Activated CD4-positive, alpha-beta T cell treated with anti-CD3 and anti-CD28 coated beads for 1 hour (primary cell): ENCODE data around the gene PAGE2B.
"Not testable (repeated sequence)": the region's sequence is repeated elsewhere in the genome, so short reads cannot be mapped to it uniquely, and the experiment has no call there.

ENCODE experiments used
- DNase-seq: peaks from one replicate; pipeline ENCODE4 v3.0.0-alpha.2; 2020

PAGE2B gene

DNA sequence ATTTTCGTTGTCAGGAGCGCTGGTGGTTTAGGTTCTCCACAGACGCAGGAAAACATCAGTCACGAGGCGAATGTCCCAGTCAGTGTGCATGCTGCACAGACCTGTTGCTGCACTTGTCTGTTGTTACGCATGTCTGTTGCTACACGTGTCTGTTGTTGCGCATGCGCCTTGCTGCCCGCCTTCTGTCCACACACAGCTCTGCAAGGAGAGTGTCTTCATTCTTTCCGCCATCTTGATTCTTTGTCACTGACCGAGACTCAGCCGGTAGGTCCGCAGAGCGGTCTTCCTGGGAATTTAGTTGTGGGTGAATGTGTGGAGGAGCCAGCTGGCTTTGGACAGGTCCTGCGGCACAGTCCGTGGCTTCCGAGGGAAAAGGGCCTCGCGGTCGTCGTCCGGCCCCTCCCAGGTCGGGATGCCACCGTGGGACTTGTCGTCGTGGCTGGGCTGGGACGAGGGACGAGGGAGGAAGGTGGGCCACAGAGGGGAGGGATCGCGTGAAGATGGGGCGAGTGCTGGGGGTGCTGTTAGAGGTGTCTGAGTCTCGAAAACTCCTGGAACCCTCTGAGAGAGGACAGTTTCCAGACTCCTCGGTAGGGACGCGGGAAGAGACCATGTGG is at the start of gene PAGE2B:
TSS of gene PAGE2B (plus strand) at position 180 of the 617 bp plus-strand sequence. CDS start 1,012 bp downstream, outside the sequence.
- DNase-seq = no peak

- no peak for DNase-seq
These were observed 48.7 kb upstream of the PAGE2B start for GRCh38 chrX:55026143-55026542.

DNA sequence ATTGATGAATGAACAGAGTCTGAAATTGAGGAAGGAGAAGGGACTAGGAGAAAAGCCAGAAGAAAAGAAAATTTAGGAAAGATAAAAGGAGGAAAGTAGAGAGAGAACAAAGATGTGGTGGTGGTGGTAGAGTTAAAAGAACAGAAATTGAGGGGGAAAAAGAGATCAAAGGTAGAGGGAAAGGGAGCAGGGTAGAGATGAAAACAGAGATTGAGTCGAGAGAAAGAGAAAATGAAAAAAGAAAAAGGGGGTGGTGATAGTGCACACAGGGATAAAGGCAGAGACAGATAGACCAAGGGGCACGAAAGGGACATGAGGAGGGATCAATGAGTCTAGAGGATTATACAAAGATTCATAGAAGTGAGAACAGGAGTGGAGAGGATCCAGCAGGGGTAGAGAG is 48.0 kb upstream of the PAGE2B start:
- DNase-seq = no peak

DNA sequence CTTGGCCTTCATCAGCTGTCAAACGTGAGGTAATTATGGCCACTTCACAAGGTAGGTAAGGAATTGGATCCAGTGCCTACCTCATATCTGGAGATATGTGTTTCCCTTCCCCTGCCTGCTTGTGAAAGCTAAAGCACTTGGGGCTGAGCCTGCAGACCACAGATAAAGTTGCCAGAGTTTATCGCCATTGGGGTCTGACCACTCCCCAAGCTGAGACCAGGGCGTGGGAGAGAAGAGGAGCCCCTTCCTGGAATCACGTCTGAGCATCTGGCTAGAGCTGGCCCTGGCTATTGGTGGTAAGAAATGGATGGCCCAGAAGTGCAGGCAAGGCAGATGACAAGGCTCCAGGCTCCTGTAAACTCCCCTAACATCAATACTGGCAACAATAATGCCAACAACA is 46.8 kb upstream of the PAGE2B start:
- DNase-seq = no peak

GRCh38 chrX:55028611-55029010 is 46.2 kb upstream of the PAGE2B start:
- no peak for DNase-seq

DNA sequence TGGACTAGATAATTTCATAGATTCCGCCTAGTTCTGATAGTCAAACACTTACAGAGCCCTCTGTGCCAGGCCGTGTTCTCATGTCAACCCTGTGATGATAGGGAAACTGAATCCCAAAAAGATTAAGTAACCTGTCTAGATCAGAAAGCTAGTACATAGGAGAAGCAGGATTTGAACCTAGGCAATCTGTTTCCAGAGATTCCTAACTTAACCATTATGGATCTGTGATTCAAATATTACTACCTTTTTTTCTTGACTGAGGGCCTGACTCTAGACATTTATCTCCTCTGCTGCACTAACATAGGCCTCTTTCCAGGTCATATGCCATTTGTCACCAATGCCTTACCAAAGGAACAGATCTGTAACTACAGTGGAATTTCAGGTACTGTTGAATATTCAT is 45.5 kb upstream of the PAGE2B start:
- DNase-seq = no peak

- no peak for DNase-seq
These were observed 44.3 kb upstream of the PAGE2B start, which contains the start of gene ALAS2 for GRCh38 chrX:55030271-55031205. Gene ALAS2 (minus strand): TSS chrX:55030977. CDS start chrX:55026000, 4,977 bp downstream.

DNA sequence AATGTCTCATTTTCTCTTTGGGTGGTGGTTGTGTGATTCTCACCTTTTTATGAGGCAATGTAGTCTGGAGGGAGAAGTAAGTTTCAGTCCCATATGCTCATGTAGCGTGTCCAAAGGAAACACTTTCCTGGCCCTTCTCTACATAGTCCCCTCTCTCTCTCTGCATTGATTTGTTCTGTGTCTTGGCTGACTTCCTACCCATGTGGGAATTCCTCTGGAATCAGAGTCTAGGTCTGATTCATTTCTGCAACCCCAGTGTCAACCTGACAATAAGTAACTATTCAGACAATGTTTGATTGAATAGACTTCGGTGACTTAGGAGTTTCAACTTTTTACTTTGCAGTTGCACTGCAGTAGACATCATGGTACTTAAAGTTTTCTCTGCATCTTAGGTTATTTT is 41.4 kb upstream of the PAGE2B start:
- DNase-seq = no peak

GRCh38 chrX:55039471-55039870 is 35.4 kb upstream of the PAGE2B start:
- DNase-seq = no peak

DNA sequence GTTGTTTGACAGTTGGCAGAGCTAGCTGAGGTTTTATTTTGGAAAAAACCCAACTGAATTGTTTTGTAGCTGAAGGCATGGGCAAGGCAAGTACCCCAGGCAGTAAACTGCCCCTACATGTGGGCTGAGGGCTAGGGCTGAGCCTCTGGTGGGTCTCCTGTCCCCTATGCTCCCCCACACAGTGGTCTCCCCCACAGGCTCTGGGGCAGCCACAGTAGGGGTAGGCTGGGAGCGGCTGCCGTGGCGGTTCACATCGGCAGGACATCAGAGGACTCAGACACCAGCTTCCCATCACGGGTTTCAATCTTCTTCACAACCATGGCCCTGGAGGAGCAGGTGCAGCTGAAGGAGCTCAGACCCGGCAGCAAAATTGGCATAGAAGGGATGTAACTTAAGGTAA is 33.3 kb upstream of the PAGE2B start:
- DNase-seq = no peak

GRCh38 chrX:55050599-55050998 is 24.2 kb upstream of the PAGE2B start:
- not testable (repeated sequence) for DNase-seq

DNA sequence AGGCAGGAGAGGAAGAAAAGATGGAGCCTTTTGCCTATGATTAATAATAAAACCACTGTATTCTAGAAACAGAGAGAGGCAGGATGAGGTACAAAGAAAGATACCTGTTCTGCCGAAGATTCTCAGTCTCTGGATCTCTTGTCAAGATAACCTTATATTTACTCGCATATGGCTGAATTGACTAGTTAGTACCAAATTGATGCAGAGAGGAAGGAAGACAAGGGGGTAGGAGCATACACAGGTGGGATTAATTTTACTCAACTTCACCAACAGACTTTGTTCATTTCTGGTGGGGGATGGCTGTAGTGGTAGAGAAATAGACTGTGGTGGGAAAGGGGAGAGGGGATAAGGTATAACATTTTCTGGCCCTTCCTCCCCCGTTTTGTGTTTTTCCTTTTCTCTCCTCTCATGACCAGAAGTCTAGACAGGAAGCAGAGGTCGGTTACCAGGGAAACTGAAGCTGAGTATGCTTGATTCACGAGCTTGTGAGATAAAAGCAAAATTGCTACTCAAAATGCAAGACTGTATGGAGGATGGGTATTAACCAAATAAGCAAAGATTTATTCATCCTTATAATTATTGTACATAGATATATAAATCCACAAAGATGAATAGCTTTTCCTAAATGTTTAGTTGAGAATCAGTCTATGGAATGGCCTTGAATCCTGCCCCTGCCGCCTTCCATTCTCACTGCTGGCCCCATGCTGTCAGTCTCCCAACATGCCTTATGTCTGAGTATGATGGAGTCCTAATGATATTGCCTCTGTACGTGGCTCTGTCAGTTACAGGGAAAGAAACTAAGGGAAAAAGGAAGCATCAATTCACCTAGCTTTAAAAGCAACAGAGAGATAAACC is 17.8 kb upstream of the PAGE2B start:
- DNase-seq = no peak

DNA sequence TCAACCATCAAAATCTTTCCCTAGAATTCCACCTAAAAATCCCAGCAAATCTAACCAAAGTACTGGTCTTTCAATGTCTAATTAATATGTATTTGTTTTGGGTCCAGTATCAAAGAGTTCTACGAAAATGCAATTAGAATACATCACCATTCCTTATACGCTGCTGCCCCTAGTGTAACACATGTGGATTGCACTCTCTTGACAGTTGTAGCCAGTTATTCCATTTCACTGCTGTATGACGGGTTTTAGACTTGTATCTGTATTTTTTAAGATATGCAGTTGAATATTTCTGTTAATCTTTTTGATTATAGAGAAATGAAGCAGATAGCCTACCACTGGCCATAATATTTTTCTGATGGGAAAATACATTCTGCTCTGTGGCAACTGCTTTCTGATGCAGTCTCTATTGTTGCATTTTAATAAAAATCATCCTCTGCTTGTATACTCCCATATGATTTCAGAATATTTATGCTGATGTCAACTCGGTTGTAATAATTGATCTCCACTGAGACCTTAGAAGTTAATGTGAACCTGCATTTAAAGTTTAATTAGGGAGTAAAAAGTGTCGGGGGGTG is 17.1 kb upstream of the PAGE2B start:
- no peak for DNase-seq

GRCh38 chrX:55067180-55067579 is 7.7 kb upstream of the PAGE2B start:
- DNase-seq = not testable (repeated sequence)

- DNase-seq = no peak
These were observed 2.5 kb upstream of the PAGE2B start for GRCh38 chrX:55072286-55072685.

DNA sequence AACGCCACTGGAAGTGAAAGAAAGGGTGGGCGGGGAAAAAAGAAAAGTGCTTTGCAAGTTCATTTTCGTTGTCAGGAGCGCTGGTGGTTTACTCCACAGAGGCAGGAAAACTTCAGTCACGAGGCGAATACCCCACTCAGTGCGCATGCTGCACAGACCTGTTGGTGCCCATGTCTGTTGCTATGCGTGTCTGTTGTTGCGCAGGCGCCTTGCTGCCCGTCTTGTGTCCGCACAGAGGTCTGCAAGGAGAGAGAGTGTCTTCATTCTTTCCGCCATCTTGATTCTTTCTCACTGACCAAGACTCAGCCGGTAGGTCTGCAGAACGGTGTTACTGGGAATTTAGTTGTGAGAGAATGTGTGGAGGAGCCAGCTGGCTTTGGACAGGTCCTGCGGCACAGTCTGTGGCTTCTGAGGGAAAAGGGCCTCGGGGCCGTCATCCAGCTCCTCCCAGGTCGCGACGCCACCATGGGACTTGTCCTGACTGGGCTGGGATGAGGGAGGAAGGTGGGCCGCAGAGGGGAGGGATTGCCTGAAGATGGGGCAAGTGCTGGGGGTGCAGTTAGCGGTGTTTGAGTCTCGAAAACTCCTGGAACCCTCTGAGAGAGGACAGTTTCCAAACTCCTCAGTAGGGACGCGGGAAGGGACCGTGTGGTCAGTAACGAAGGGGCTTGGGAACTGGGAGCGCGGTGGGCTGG is 14.1 kb downstream of the PAGE2B start, which contains the start of gene PAGE2:
TSS of gene PAGE2 (plus strand) at position 224 of the 695 bp plus-strand sequence. CDS start 1,003 bp downstream, outside the sequence.
- DNase-seq = no peak

GRCh38 chrX:55098691-55099090 is 23.9 kb downstream of the PAGE2B start:
- no peak for DNase-seq

DNA sequence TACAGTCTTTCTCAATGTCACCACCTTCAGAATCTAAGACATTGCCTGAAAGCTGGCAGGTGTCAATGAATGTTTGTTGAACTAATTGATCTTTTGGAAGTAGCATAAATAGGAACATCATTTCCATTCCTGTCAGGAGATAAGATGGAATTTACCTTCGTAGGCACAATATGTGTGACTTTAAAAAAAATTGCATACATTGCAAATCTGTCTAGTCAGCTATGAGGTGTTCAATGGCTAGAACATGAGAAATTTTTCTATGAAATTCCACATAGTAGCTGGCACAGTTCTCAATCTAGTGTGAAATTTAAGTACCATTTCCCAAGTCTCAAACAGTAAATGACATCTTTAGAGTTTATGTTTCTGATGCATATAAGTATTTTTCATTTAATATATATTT is 24.3 kb downstream of the PAGE2B start:
- DNase-seq = no peak

GRCh38 chrX:55102754-55103153 is 27.9 kb downstream of the PAGE2B start:
- DNase-seq = no peak

DNA sequence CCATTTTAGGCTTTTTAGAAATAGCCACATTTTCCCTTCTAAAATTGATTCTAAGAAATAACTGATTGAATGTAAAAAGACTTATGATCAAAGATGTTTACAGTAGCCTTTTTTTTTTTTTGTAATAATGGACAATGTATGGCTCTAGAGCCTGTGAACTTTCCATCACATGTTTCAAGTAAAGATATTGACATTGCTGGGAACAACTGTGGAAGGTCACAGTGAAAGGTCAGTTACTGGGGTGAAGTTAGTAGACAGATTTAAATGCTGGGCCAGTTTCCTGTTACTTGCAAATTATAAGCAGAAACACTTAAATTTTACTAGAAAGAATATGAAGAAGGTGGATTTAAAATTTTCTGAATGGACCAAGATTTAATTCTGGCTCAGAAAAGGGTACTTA is 32.4 kb downstream of the PAGE2B start:
- no peak for DNase-seq

DNA sequence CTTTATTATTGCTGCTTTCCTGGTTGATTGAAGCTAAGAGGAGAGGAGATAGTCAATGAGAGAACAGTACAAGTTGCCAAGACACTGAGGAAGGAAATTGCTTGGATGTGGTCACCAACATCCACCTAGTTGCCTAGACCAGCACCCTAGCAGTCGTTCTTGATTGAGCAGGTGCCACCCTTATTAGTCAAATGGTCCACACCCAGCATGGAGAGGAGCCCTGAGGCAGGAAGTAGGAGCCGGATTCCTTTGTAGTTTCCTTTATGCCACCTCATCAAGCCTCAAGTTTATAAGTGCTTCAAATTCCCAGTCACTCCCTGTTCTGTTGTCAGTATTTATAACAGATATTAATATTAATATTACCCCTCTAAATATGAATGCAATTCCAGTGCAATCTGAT is 33.1 kb downstream of the PAGE2B start:
- no peak for DNase-seq

DNA sequence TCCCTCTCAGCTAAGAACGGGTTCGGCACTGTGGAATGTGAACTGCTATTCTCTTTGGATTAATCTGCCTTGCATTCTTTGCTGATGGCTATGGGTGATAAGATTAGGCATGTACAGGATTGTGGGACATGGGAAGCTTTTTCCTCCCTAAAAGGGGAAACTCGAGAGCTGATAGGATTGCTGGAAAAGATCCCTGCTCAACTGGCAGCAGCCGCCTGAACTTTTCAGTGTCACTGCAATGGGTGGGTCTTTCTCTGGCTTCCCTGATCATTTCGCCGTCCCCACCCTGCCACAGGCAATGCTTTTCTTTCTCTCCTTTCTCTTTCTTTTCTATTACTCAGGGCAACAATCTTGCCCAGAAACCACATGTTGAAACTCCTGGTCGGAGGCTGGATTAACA is 34.5 kb downstream of the PAGE2B start:
- DNase-seq = no peak
